ENCODE results near the gene CLIC4. TPM values are rescaled to one million over a fixed set of nuclear protein-coding genes. Genes with fewer than 3 reads are reported as not detected.
"Not testable (repeated sequence)": the region's sequence is repeated elsewhere in the genome, so short reads cannot be mapped to it uniquely, and the experiment has no call there.

The CLIC4 gene
- total RNA-seq, 4 donors from 2014 or later: 37.3 to 74.5 (median 45.6) TPM

- TF ChIP-seq CTCF (IDR thresholded peaks at IDR 0.05 in 4 of 5, conservative IDR thresholded peaks at IDR 0.05 in 1 of 5): no peak
- TF ChIP-seq POLR2A (IDR thresholded peaks at IDR 0.05): peak in 1 of 2 donors; percentile 12
- H3K4me3 ChIP-seq: no peak overlapping the region
- in situ Hi-C loops (cut with MboI; ENCODE audit: low sequenced_read_pairs in 4 of 4) (no loop called here), intact Hi-C loops (cut with DNase I; ENCODE audit: low total_unique reads) (no loop called here)
- H3K27ac ChIP-seq: peak overlapping the region; percentile 65 to 82 (median 76)
- H3K36me3 ChIP-seq: no peaks in the 10 kb centered on the region
- DNase-seq (peak; percentile 60 to 80), ATAC-seq (peak; percentile 83 to 88)
- no peaks in the 10 kb centered on the region for H3K9me3 ChIP-seq
- no peaks in the 10 kb centered on the region for H3K27me3 ChIP-seq
- H3K4me1 ChIP-seq: peaks cover 4 to 25% of the 10 kb centered on the region in 2 donors
These were observed 25.1 kb upstream of the CLIC4 start for GRCh38 chr1:24720152-24720551.

GRCh38 chr1:24721533-24721932 is 23.7 kb upstream of the CLIC4 start:
- no peak for ATAC-seq
- H3K9me3 ChIP-seq: no peaks in the 10 kb centered on the region
- H3K27me3 ChIP-seq: no peaks in the 10 kb centered on the region
- DNase-seq: no peak
- no peaks in the 10 kb centered on the region for H3K36me3 ChIP-seq
- peaks cover 4 to 25% of the 10 kb centered on the region in 2 donors for H3K4me1 ChIP-seq
- TF ChIP-seq POLR2A (IDR thresholded peaks at IDR 0.05) (no peak), CTCF (IDR thresholded peaks at IDR 0.05 in 4 of 5, conservative IDR thresholded peaks at IDR 0.05 in 1 of 5) (no peak)
- no peak overlapping the region for H3K4me3 ChIP-seq
- intact Hi-C loops (cut with DNase I; ENCODE audit: low total_unique reads) (no loop called here), in situ Hi-C loops (cut with MboI; ENCODE audit: low sequenced_read_pairs in 4 of 4) (no loop called here)
- peak overlapping the region in 2 of 4 donors; percentile 65 to 79 for H3K27ac ChIP-seq

GRCh38 chr1:24722073-24723035 is 22.9 kb upstream of the CLIC4 start:
- H3K36me3 ChIP-seq; H3K27ac ChIP-seq; DNase-seq; H3K4me3 ChIP-seq; in situ Hi-C loops (cut with MboI; ENCODE audit: low sequenced_read_pairs in 4 of 4); H3K9me3 ChIP-seq; intact Hi-C loops (cut with DNase I; ENCODE audit: low total_unique reads); ATAC-seq; H3K27me3 ChIP-seq: not testable (repeated sequence)
- peaks cover 9 to 29% of the 10 kb centered on the region in 2 donors for H3K4me1 ChIP-seq

GRCh38 chr1:24724345-24725208 is 20.7 kb upstream of the CLIC4 start:
- intact Hi-C loops (cut with DNase I; ENCODE audit: low total_unique reads) (no loop called here), in situ Hi-C loops (cut with MboI; ENCODE audit: low sequenced_read_pairs in 4 of 4) (no loop called here)
- Histone ChIP-seq H3K4me1 (peaks cover 11 to 22% of the 10 kb centered on the region in 2 donors), H3K4me3 (peak overlapping the region in 2 of 4 donors; percentile 9 to 17), H3K36me3 (no peaks in the 10 kb centered on the region), H3K9me3 (no peaks in the 10 kb centered on the region), H3K27ac (peak overlapping the region; percentile 14 to 46 (median 38)), H3K27me3 (no peaks in the 10 kb centered on the region)
- no peak for DNase-seq
- ATAC-seq: peak in 1 of 2 donors; percentile 58
- TF ChIP-seq POLR2A (IDR thresholded peaks at IDR 0.05) (no peak), CTCF (IDR thresholded peaks at IDR 0.05 in 4 of 5, conservative IDR thresholded peaks at IDR 0.05 in 1 of 5) (no peak)
